ENCODE data around the gene MYH6.

DNA sequence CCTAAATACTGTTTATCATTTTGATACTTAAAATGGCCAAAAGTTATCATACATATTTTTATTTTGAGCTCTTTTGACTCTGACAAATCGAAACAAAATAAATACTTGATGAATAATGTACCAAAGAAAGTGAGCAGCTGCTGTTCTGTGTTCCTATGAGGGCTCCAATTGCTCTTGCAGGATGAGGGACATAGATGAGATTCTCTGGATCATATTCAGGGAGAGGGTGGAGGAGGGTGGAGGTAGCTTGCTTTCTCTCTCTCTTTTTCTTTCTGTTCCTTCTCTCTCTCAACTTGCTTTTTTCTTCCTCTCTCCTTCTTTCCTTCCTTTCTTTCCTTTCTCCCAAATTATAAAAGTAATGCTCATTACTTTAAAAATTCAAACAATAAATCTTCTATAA, 36.2 kb upstream of the MYH6 start:
- TF ChIP-seq, protein P1, sequence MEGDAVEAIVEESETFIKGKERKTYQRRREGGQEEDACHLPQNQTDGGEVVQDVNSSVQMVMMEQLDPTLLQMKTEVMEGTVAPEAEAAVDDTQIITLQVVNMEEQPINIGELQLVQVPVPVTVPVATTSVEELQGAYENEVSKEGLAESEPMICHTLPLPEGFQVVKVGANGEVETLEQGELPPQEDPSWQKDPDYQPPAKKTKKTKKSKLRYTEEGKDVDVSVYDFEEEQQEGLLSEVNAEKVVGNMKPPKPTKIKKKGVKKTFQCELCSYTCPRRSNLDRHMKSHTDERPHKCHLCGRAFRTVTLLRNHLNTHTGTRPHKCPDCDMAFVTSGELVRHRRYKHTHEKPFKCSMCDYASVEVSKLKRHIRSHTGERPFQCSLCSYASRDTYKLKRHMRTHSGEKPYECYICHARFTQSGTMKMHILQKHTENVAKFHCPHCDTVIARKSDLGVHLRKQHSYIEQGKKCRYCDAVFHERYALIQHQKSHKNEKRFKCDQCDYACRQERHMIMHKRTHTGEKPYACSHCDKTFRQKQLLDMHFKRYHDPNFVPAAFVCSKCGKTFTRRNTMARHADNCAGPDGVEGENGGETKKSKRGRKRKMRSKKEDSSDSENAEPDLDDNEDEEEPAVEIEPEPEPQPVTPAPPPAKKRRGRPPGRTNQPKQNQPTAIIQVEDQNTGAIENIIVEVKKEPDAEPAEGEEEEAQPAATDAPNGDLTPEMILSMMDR (IDR thresholded peaks at IDR 0.05; ENCODE audit: extremely low read depth in 1 of 2, insufficient read depth in 1 of 2, low read depth in 1 of 2, low read length in 2 of 2): no peak
- no peak for TF ChIP-seq POLR2A (IDR thresholded peaks at IDR 0.05; ENCODE audit: low read depth, low read length)
- no peak for TF ChIP-seq POLR2AphosphoS5 (IDR thresholded peaks at IDR 0.05; ENCODE audit: insufficient read depth, low read depth, low read length)

Measured in endothelial cell of umbilical vein (primary cell).